ENCODE data around the gene HOXD3.

DNA sequence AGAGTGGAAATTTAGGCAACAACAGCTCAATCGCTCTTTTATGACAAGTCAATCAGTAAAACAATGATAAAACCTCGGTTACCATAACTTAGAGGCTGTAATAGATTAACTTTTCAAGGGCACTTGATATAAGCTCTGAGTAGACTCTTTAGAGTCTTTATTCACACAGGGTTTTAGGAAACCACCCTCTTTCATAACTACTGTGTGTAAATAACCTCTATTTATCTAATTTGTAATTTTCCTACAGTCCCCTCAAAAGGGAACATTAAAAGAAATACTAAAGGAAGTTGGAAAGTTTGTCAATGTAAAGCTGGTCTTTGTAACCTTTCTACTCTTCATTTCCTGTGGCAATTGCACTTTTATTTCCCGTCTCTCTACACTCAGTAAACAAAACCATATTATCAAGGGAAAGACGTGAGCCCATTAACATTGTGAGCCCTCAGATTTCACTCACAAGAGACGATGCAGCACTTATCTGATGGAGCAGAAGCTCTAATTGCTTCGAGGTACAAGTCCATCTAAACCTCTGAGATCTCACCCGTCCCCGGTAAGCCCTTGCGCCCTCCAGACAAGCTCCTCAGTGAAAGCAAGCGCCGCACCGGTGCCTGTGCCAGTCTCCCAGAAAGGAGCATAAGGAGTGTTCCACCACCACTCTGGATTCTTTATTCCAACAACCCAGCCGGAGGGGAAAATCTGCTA lies 30.2 kb downstream of the HOXD3 start:
- TF ChIP-seq YY1 (IDR thresholded peaks at IDR 0.05; ENCODE audit: low read depth) = no peak
- TF ChIP-seq FOXM1 (IDR thresholded peaks at IDR 0.05; ENCODE audit: borderline replicate concordance, low read depth) = no peak
- TF ChIP-seq, protein P1, sequence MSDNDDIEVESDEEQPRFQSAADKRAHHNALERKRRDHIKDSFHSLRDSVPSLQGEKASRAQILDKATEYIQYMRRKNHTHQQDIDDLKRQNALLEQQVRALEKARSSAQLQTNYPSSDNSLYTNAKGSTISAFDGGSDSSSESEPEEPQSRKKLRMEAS (IDR thresholded peaks at IDR 0.05) = no peak
- TF ChIP-seq ZBTB7A (IDR thresholded peaks at IDR 0.05; ENCODE audit: low read depth) = no peak
- no peak for TF ChIP-seq CEBPB (IDR thresholded peaks at IDR 0.05)
- TF ChIP-seq CREB1 (IDR thresholded peaks at IDR 0.05; ENCODE audit: low read depth) = no peak
- no peak for TF ChIP-seq RAD21 (IDR thresholded peaks at IDR 0.05; ENCODE audit: low read depth)
- no peak for TF ChIP-seq TCF12 (IDR thresholded peaks at IDR 0.05; ENCODE audit: low read depth)
- TF ChIP-seq EP300 (IDR thresholded peaks at IDR 0.05; ENCODE audit: borderline replicate concordance) = no peak
- no peak for TF ChIP-seq EGR1 (IDR thresholded peaks at IDR 0.05)
- TF ChIP-seq, protein P2, sequence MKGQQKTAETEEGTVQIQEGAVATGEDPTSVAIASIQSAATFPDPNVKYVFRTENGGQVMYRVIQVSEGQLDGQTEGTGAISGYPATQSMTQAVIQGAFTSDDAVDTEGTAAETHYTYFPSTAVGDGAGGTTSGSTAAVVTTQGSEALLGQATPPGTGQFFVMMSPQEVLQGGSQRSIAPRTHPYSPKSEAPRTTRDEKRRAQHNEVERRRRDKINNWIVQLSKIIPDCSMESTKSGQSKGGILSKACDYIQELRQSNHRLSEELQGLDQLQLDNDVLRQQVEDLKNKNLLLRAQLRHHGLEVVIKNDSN (IDR thresholded peaks at IDR 0.05) = no peak
- no peak for TF ChIP-seq NFIC (IDR thresholded peaks at IDR 0.05)
- TF ChIP-seq, protein P3, sequence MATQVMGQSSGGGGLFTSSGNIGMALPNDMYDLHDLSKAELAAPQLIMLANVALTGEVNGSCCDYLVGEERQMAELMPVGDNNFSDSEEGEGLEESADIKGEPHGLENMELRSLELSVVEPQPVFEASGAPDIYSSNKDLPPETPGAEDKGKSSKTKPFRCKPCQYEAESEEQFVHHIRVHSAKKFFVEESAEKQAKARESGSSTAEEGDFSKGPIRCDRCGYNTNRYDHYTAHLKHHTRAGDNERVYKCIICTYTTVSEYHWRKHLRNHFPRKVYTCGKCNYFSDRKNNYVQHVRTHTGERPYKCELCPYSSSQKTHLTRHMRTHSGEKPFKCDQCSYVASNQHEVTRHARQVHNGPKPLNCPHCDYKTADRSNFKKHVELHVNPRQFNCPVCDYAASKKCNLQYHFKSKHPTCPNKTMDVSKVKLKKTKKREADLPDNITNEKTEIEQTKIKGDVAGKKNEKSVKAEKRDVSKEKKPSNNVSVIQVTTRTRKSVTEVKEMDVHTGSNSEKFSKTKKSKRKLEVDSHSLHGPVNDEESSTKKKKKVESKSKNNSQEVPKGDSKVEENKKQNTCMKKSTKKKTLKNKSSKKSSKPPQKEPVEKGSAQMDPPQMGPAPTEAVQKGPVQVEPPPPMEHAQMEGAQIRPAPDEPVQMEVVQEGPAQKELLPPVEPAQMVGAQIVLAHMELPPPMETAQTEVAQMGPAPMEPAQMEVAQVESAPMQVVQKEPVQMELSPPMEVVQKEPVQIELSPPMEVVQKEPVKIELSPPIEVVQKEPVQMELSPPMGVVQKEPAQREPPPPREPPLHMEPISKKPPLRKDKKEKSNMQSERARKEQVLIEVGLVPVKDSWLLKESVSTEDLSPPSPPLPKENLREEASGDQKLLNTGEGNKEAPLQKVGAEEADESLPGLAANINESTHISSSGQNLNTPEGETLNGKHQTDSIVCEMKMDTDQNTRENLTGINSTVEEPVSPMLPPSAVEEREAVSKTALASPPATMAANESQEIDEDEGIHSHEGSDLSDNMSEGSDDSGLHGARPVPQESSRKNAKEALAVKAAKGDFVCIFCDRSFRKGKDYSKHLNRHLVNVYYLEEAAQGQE (IDR thresholded peaks at IDR 0.05; ENCODE audit: low read depth) = no peak
- TF ChIP-seq TAF1 (IDR thresholded peaks at IDR 0.05; ENCODE audit: low read depth) = no peak
